ENCODE measurements around the gene SFXN1. TPM values are rescaled to one million over a fixed set of nuclear protein-coding genes. Genes with fewer than 3 reads are reported as not detected.

The SFXN1 gene
- total and polyA plus RNA-seq, 9 of the 15 experiments (the other 6 are each of a cell fraction or from before 2014, with no cell fraction given): 31.8 to 261 (median 113) TPM

DNA sequence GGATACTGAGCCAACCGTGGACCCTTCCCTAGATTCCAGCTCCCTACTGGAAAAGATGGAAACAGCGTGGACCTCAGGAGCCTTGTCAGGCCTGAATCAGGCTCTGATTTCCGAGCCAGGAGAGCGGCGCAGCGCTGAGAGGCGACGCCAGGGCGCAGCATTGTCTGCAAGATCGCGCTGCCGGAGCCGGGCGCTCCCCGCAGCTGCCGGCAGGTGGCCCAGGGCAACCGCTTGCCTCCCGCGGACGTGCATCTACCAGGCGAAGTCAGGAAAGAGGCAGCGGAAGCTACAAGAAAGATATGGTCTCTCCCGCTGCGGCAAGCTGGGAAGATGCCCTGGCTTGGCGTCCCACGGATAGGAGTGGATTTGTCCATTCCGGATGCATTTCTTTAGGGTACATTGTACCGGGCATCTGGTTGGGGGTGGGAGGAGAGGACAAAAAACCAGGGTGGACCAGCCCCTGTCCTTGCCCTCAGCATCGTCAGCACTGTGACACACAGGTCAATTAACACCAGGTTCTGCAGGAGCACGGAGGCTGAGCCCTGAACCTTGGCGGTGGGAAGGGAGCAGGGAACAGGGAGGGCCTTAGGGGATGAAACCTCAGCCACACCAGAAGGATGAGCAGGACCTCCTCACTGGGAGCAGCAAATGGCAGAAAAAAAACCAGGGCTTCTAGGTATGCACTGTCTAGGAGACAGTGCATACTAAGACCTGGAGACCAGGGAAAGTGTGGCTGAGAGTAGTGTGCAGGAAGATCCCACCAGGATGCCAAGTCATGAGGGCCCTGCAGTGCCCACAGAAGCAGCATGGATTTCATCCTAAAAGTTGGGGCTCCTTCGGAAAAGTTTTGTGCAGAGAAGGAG is 55.9 kb downstream of the SFXN1 start (continued):
- TF ChIP-seq, protein P1, sequence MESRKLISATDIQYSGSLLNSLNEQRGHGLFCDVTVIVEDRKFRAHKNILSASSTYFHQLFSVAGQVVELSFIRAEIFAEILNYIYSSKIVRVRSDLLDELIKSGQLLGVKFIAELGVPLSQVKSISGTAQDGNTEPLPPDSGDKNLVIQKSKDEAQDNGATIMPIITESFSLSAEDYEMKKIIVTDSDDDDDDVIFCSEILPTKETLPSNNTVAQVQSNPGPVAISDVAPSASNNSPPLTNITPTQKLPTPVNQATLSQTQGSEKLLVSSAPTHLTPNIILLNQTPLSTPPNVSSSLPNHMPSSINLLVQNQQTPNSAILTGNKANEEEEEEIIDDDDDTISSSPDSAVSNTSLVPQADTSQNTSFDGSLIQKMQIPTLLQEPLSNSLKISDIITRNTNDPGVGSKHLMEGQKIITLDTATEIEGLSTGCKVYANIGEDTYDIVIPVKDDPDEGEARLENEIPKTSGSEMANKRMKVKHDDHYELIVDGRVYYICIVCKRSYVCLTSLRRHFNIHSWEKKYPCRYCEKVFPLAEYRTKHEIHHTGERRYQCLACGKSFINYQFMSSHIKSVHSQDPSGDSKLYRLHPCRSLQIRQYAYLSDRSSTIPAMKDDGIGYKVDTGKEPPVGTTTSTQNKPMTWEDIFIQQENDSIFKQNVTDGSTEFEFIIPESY (CRISPR knock-in tag; IDR thresholded peaks at IDR 0.05): no peak
- TF ChIP-seq, protein P2, sequence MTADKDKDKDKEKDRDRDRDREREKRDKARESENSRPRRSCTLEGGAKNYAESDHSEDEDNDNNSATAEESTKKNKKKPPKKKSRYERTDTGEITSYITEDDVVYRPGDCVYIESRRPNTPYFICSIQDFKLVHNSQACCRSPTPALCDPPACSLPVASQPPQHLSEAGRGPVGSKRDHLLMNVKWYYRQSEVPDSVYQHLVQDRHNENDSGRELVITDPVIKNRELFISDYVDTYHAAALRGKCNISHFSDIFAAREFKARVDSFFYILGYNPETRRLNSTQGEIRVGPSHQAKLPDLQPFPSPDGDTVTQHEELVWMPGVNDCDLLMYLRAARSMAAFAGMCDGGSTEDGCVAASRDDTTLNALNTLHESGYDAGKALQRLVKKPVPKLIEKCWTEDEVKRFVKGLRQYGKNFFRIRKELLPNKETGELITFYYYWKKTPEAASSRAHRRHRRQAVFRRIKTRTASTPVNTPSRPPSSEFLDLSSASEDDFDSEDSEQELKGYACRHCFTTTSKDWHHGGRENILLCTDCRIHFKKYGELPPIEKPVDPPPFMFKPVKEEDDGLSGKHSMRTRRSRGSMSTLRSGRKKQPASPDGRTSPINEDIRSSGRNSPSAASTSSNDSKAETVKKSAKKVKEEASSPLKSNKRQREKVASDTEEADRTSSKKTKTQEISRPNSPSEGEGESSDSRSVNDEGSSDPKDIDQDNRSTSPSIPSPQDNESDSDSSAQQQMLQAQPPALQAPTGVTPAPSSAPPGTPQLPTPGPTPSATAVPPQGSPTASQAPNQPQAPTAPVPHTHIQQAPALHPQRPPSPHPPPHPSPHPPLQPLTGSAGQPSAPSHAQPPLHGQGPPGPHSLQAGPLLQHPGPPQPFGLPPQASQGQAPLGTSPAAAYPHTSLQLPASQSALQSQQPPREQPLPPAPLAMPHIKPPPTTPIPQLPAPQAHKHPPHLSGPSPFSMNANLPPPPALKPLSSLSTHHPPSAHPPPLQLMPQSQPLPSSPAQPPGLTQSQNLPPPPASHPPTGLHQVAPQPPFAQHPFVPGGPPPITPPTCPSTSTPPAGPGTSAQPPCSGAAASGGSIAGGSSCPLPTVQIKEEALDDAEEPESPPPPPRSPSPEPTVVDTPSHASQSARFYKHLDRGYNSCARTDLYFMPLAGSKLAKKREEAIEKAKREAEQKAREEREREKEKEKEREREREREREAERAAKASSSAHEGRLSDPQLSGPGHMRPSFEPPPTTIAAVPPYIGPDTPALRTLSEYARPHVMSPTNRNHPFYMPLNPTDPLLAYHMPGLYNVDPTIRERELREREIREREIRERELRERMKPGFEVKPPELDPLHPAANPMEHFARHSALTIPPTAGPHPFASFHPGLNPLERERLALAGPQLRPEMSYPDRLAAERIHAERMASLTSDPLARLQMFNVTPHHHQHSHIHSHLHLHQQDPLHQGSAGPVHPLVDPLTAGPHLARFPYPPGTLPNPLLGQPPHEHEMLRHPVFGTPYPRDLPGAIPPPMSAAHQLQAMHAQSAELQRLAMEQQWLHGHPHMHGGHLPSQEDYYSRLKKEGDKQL (CRISPR knock-in tag; IDR thresholded peaks at IDR 0.05; ENCODE audit: borderline replicate concordance): no peak
- TF ChIP-seq ZNF561 (CRISPR knock-in tag; conservative IDR thresholded peaks at IDR 0.05) (no peak), BRD4 (IDR thresholded peaks at IDR 0.05) (no peak), POLR2AphosphoS5 (IDR thresholded peaks at IDR 0.05; ENCODE audit: control insufficient read depth, insufficient read depth, low read depth, low read length) (no peak), KHSRP (IDR thresholded peaks at IDR 0.05) (no peak)
- TF ChIP-seq, protein P3, sequence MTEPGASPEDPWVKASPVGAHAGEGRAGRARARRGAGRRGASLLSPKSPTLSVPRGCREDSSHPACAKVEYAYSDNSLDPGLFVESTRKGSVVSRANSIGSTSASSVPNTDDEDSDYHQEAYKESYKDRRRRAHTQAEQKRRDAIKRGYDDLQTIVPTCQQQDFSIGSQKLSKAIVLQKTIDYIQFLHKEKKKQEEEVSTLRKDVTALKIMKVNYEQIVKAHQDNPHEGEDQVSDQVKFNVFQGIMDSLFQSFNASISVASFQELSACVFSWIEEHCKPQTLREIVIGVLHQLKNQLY (CRISPR knock-in tag; conservative IDR thresholded peaks at IDR 0.05): no peak
- TF ChIP-seq, protein P4, sequence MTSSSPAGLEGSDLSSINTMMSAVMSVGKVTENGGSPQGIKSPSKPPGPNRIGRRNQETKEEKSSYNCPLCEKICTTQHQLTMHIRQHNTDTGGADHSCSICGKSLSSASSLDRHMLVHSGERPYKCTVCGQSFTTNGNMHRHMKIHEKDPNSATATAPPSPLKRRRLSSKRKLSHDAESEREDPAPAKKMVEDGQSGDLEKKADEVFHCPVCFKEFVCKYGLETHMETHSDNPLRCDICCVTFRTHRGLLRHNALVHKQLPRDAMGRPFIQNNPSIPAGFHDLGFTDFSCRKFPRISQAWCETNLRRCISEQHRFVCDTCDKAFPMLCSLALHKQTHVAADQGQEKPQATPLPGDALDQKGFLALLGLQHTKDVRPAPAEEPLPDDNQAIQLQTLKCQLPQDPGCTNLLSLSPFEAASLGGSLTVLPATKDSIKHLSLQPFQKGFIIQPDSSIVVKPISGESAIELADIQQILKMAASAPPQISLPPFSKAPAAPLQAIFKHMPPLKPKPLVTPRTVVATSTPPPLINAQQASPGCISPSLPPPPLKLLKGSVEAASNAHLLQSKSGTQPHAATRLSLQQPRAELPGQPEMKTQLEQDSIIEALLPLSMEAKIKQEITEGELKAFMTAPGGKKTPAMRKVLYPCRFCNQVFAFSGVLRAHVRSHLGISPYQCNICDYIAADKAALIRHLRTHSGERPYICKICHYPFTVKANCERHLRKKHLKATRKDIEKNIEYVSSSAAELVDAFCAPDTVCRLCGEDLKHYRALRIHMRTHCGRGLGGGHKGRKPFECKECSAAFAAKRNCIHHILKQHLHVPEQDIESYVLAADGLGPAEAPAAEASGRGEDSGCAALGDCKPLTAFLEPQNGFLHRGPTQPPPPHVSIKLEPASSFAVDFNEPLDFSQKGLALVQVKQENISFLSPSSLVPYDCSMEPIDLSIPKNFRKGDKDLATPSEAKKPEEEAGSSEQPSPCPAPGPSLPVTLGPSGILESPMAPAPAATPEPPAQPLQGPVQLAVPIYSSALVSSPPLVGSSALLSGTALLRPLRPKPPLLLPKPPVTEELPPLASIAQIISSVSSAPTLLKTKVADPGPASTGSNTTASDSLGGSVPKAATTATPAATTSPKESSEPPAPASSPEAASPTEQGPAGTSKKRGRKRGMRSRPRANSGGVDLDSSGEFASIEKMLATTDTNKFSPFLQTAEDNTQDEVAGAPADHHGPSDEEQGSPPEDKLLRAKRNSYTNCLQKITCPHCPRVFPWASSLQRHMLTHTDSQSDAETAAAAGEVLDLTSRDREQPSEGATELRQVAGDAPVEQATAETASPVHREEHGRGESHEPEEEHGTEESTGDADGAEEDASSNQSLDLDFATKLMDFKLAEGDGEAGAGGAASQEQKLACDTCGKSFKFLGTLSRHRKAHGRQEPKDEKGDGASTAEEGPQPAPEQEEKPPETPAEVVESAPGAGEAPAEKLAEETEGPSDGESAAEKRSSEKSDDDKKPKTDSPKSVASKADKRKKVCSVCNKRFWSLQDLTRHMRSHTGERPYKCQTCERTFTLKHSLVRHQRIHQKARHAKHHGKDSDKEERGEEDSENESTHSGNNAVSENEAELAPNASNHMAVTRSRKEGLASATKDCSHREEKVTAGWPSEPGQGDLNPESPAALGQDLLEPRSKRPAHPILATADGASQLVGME (CRISPR knock-in tag; IDR thresholded peaks at IDR 0.05): no peak
- TF ChIP-seq, protein P5, sequence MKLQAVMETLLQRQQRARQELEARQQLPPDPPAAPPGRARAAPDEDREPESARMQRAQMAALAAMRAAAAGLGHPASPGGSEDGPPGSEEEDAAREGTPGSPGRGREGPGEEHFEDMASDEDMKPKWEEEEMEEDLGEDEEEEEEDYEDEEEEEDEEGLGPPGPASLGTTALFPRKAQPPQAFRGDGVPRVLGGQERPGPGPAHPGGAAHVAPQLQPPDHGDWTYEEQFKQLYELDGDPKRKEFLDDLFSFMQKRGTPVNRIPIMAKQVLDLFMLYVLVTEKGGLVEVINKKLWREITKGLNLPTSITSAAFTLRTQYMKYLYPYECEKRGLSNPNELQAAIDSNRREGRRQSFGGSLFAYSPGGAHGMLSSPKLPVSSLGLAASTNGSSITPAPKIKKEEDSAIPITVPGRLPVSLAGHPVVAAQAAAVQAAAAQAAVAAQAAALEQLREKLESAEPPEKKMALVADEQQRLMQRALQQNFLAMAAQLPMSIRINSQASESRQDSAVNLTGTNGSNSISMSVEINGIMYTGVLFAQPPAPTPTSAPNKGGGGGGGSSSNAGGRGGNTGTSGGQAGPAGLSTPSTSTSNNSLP (IDR thresholded peaks at IDR 0.05; ENCODE audit: borderline replicate concordance, low read depth, low read length): no peak

Measured in K562 (cell line).